Medulla oblongata (tissue), 1 donor: ENCODE data around the gene LIN7B.

Experiments used
- DNase-seq: peaks from one replicate; pipeline ENCODE4 v3.0.0-alpha.2; 2015; ENCODE audit errors: extremely low spot score

The LIN7B gene

DNA sequence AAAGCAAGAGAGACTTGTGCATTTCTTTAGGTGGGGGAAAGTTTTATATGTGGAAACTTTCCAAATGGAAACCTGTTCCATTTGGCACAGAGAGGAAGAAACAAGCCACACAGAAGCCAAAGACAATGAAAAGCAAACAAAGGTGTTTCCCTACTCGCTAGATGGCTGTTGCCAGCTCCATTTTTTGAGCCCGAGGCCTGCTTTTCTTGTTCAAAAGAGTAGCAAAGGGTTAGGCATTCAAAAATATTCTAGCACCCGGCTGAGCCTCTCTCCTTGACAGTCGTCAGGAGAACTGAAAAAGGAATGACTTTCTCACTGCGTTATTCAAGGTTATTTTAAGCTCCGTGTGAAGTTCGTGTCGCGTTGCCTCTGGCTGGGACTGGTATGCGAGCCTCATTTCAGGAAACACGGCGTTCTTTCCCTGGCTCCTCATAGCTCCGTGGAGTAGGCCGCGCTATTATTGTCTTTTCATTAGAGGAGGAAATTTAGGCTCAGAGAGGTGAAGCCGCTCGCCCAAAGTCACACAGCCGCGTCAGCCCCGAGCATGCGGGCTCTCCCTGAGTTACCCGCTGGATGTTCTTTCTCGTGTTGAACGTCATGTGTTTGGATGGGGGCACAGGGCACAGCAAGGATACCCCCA, 51.1 kb downstream of the LIN7B start:
- DNase-seq = no peak

DNA sequence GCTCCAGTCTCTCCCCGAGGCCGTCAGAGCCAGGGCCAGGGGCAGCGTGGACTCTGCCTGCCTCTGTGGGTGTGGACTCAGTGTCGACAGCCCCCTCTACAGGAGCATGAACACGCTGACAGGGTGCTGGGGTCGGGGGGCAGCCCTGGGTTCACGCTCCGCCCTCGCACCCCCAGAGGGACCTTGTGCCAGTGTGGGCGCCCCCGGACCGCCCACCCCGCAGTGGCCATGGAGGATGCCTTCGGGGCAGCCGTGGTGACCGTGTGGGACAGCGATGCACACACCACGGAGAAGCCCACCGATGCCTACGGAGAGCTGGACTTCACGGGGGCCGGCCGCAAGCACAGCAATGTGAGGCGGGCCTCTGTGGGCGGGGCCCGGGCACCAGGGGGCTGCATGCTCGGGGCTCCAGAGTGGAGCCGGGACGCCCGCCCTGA, 51.7 kb downstream of the LIN7B start:
- DNase-seq = no peak

GRCh38 chr19:49167857-49168409, 53.8 kb downstream of the LIN7B start:
- no peak for DNase-seq
